HG03571 (cell line): Measurements from ENCODE around the gene COG1.

Experiments
- ATAC-seq: cut with Tn5 transposase; IDR thresholded peaks from one replicate; pipeline ENCODE4 v1.9.1; 2021; ENCODE audit not compliant: unreplicated experiment

COG1 gene

GRCh38 chr17:73166731-73167581, 25.9 kb upstream of the COG1 start:
- peak; percentile 40 for ATAC-seq

- no peak for ATAC-seq
These were observed 24.2 kb upstream of the COG1 start for GRCh38 chr17:73168667-73169066.

GRCh38 chr17:73170324-73170723, 22.5 kb upstream of the COG1 start:
- ATAC-seq = no peak

GRCh38 chr17:73172252-73172651, 20.6 kb upstream of the COG1 start:
- no peak for ATAC-seq

- ATAC-seq = no peak
These were observed 18.7 kb upstream of the COG1 start for GRCh38 chr17:73174126-73174525.

GRCh38 chr17:73175962-73176565, 16.8 kb upstream of the COG1 start:
- ATAC-seq = no peak

GRCh38 chr17:73179387-73179786, 13.5 kb upstream of the COG1 start:
- no peak for ATAC-seq

- ATAC-seq = no peak
These were observed 13.0 kb upstream of the COG1 start for GRCh38 chr17:73179878-73180277.

- ATAC-seq = no peak
These were observed 10.1 kb upstream of the COG1 start for GRCh38 chr17:73182616-73183310.

GRCh38 chr17:73184136-73184993, 8.5 kb upstream of the COG1 start:
- no peak for ATAC-seq

GRCh38 chr17:73186283-73187050, 6.4 kb upstream of the COG1 start:
- ATAC-seq = no peak

- ATAC-seq = no peak
These were observed 5.6 kb upstream of the COG1 start for GRCh38 chr17:73187203-73187769.

- no peak for ATAC-seq
These were observed 4.8 kb upstream of the COG1 start for GRCh38 chr17:73188011-73188410.

GRCh38 chr17:73189417-73190099, 3.3 kb upstream of the COG1 start:
- no peak for ATAC-seq

- no peak for ATAC-seq
These were observed 1.2 kb upstream of the COG1 start for GRCh38 chr17:73191443-73192205.

GRCh38 chr17:73192206-73192893, 505 bp upstream of the COG1 start:
- ATAC-seq = peak; percentile 42

- no peak for ATAC-seq
These were observed 1.8 kb downstream of the COG1 start for GRCh38 chr17:73194514-73195222.
